HG03558 (cell line): ENCODE results near the gene UBE2L5.
"Not testable (repeated sequence)": the region's sequence is repeated elsewhere in the genome, so short reads cannot be mapped to it uniquely, and the experiment has no call there.

ENCODE experiments used
- ATAC-seq: cut with Tn5 transposase; IDR thresholded peaks from one replicate; pipeline ENCODE4 v1.9.1; 2021; ENCODE audit warnings: moderate number of reproducible peaks; ENCODE audit not compliant: unreplicated experiment; ENCODE audit errors: extremely low read depth

UBE2L5 gene

DNA sequence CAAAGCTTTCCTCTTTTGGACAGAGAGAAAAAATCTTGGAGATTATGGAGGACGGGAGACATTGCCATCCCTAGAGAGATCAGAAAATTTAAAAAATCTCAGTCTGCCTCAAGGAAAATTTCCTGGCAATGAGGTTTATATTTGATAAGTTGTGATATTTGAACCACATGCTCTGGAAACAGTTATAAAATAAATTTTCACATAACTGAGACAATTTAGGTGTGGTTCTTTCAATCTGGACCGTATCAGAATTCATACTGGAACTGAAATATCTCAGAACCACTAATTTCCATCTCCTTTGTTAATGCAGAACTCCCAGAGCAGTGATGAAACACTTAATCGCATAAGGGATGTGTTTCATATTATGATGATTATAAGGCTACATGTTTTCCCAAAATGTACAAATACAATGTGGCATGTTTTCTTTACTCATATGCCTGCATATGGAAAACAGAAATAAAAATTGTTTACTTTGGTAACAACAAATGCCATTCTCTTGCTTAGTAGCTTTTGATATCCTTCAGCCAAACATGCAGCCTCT, 13.7 kb downstream of the UBE2L5 start:
- ATAC-seq, result no peak

DNA sequence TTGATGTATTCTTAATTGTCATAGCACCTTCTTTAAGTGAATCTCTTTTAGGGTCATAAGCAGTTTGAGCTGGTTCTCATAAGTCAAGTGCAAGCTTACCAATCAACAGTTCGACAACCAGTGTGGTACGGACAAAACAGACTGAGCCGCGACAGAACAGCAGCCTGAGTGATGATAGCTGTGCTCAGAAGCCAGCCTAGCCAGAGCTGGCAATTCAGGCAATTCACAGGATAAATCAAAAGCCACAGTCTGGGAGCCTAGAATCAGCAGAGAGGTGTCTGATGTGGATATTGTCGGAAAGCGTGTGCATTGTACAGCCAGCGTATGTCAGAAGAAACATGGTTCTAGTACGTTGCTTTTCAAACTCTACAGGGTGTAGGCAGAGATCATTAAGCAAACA, 14.9 kb downstream of the UBE2L5 start:
- no peak for ATAC-seq

DNA sequence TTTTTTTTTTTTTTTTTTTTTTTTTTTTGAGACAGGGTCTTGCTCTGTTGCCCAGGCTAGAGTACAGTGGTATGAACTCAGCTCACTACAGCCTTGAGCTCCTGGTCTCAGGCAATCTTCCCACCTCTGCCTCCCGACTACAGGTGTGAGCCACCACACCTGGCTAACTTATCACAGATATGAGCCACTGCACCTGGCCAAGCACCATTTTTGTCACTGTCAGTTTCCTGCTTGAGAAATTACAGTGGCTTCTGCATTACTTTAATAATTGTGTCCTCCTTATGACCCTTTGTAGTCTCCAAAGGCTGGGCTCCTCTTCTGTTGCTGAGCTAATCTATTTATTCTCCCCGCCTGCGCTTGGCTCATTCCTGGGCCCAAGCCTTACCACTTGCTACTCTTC, 16.0 kb downstream of the UBE2L5 start:
- no peak for ATAC-seq

DNA sequence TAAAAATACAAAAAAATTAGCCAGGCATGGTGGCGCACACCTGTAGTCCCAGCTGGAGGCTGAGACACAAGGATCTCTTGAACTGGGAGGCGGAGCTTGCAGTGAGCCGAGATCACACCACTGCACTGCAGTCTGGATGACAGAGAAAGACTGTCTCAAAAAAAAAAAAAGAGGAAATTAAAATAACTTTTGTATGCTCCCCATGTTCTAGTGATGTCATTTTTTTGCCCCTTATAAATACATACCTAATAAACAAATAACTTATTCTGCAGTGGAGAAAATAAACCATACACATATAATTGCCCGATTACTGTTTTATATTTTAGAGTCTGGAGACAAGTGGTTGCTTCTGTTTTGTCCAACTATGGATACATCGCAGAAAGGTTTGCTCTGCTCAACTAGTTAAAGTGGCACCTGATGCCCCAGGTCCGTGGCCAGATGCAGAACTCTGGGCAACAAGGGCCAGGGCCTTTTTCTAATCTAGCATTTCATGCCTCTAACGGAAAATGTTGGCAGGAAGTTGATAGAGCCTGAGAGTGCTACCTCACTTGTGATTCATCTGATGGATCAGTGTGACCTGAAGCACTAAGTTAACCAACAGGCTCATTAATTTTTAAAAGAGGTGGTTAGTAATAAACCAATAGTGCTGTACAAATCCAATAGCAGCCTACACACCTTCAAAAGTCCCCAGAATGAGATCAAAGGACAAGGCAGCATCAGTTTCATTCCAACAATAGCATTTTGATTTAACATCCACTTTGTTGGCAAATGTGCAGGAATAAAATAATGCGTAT, 18.8 kb downstream of the UBE2L5 start:
- no peak for ATAC-seq

DNA sequence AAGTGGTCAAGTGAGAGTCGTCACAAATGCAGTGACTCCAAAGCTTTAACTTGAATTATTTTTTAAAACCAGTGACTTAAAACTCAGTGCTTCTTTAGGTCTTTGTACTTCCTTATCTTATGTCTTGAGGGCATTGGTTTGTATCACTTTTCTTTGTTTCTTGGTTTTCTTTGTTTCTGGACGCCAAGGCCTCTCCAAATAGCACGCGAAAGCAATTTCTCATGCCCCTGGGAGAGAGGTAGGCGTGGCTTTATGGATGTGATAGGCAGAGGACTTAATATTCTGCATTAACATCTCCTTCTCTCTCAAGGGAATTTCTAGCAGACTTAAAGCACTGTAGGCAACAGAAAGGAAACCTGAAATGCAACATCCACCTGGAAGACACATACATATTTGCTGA, 20.6 kb downstream of the UBE2L5 start:
- no peak for ATAC-seq

DNA sequence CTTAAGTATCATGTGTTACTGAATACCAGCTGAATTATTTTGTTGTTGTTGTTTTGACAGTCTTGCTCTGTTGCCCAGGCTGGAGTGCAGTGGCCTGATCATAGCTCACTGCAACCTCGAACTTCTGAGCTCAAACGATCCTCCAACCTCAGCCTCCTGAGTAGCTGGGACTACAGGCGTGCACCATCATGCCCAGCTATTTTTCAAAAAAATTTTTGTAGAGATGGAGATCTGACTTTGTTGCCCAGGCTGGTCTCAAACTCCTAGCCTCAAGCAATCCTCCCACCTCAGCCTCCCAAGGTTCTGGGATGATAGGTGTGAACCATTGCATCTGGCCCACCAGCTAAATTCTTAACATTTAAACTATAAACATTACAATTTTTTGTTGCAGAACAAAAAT, 21.2 kb downstream of the UBE2L5 start:
- not testable (repeated sequence) for ATAC-seq

DNA sequence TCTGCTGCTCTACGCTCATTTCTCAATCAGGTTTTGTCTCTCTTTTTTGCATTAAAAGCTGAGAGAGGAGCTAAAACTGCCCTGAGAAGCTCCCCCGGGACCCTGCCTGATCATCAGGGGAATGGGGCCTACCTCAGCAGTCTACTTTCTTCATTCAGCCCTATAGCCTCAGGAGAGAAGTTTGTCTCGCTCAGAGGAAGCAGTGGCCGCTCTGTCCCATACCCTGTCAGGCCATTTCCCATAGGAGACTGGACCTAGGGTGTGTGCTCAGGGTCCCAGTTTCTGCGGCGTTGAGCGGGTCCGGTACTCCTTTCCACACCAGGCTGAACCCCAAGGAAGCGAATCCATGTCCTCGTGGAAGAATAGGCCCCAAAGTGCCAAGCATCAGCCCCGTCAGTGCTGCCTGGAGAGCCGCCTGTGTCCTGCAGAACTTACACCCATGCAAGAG, 21.7 kb downstream of the UBE2L5 start:
- ATAC-seq, result no peak

DNA sequence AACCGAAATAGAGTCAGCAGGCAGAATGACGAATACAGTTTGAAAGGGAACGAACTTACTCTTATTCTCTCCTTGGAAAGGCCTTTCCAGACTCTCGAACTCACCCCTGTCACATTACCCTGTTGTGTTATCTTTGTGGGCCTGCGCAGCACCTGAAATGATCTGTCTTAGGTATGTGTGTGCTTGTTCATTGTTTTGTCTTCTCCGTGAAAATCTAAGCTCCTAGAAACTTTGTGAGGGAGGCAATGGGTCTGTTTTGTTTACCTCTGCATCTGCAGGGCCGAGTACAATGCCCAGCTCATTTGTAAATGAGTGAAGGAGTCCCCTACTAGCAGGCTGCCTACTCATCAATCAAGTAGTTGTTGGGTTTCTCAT, 23.8 kb downstream of the UBE2L5 start:
- no peak for ATAC-seq

DNA sequence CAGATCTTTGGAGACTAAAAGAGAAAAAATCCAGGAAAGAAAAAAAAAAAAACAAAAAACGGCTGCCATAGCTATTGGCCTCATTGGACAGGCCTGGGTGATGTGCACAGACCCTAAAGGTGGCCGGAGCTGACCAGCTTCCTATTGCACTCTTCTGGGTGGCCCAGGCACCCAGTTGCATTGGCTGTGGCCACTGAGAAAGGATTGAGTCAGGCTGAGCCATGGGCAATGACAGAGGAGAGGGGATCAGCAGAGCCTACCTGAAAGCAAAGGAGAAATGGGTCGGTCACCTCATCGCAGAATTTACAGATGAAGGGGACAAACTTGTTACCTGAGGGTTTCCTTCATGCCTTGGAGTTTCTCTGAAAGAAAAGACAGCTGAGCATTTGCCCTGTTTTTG, 26.1 kb downstream of the UBE2L5 start:
- no peak for ATAC-seq

DNA sequence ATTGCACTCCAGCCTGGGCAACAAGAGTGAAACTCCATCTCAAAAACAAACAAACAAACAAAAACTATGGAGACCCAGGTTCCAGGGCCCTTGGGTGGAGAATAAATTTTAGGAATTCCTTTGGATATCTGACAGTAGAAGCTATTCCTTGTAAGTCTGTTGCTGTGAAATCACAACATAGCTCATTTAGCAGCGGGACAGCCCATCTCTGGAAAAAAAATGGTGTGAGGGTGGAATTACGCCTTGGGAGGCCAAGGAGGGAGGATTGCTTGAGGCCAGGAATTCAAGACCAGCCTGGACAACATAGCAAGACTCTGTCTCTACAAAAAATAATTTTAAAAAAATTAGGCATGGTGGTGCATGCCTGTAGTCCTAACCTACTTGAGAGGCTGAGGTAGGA, 27.8 kb downstream of the UBE2L5 start:
- ATAC-seq, result no peak

DNA sequence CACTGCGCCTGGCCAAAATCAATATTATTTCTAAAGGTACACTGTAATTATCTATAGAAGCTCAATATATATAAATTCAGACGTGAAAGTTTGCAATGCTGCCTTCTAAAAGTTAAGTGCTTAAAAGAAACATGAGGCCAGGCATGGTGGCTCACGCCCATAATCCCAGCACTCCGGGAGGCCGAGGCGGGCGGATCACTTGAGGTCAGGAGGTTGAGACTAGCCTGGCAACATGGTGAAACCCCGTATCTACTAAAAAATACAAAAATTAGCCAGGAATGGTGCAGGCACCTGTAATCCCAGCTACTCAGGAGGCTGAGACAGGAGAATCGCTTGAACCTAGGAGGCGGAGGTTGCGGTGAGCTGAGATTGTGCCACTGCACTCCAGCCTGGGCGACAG, 29.2 kb downstream of the UBE2L5 start:
- not testable (repeated sequence) for ATAC-seq

DNA sequence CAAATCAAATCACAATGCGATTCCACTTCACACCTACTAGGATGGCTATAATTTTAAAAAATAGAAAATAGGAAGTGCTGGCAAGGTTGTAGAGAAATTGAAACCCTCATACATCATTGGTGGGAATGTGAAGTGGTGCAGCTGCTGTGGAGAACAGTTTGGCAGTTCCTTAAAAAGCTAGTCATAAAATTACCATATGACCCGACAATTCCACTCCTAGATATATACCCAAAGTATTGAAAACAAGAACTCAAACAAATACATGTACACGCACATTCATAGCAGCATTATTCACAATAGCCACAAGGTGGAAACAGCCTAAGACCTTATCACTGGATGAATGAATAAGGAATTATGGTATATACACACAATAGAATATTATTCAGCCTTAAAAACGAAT, 31.4 kb downstream of the UBE2L5 start:
- ATAC-seq, result no peak

DNA sequence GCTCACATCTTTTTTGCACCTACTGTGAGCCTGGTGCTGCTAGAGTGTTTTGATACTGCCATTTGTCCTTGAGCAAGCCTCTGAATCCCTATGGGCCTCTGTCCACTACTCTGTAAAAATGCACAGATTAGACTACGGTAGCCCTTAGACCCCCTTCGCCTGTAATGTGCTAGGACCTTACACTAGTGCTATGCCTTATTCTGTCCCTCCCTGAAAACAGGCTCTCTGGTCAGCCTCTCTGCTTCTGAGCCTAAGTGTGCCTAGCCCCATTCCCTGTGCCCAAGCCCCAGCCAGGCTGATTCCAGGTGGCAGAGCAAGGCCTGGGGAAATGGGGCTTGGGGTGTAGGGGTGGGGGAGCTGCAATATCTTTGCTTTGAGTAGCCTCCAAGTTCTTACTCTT, 32.7 kb downstream of the UBE2L5 start:
- ATAC-seq, result no peak

DNA sequence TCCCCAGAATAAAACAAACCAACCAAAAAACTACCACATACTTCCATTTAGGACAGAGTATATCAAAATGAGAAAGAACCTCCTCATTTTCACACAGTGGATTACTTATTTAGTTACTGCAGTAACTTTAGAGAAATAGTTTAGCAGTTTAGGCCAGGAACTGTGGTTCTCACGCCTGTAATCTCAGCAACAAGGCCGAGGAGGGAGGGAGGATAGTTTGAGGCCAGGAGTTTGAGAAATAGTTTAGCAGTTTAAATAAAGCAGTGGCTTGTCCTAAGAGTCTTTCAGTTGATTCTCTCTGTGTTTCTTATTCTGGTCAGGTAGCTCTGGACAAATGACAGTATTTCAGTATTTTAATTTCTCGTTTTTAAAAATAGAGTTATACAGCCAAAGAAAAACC, 34.0 kb downstream of the UBE2L5 start:
- ATAC-seq, result no peak

DNA sequence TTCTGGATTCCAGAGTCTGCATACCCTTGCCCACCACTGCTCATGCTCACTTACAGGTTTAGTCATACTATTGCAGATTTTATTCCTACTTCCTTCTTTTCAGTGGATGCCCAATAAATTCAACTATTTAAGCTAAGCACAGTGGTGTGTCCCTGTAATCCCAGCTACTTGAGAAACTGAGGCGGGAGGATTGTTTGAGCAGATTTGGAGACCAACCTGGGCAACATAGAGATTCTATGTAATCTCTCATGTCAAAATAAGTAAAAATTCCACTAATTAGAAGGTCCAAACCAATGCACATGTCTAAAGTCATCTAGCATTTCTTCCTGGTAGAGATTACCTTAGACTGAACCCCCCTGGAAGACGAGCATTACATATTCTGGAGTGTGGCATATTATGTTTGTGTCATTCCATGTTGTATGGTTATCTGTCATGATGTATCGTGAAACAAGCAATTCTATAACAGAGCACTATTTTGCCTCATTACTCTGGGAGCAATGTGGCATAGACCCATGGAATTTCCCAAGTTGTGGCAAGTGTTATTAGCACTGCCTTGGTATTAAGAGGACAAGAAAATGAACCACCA, 35.1 kb downstream of the UBE2L5 start:
- ATAC-seq, result no peak

DNA sequence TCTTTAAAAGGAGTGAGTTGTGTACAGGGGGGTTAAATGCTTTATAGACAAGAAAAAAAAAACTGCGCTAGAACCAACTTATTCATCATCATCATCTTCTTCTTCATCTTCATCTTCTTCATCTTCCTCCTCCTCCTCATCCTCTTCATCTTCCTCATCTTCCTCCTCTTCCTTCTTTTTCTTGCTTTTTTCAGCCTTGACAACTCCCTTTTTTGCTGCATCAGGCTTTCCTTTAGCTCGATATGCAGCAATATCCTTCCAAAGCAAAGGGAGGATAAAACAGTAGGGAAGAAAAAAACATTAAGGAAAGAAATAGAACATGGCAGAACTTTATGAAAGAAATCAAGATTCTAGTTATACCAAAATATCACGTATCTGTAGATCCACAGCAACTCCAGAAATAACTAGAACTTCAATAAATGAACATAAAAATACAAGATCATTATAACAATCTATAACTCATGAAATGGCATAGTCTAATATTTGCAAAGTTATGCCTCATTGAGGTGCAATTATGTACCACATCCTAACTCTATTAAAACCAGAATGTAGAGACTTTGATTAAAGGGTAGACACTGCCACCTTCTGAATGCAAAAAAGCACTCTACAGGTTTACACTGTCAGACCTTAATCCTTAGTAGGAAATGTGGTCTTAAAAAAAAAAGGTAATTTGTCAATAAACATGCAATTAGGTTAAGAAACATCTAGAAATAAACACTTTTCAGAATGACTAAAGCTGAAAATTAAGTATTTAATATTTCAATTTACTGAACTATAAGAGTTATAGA, 39.2 kb downstream of the UBE2L5 start:
- ATAC-seq, result not testable (repeated sequence)

DNA sequence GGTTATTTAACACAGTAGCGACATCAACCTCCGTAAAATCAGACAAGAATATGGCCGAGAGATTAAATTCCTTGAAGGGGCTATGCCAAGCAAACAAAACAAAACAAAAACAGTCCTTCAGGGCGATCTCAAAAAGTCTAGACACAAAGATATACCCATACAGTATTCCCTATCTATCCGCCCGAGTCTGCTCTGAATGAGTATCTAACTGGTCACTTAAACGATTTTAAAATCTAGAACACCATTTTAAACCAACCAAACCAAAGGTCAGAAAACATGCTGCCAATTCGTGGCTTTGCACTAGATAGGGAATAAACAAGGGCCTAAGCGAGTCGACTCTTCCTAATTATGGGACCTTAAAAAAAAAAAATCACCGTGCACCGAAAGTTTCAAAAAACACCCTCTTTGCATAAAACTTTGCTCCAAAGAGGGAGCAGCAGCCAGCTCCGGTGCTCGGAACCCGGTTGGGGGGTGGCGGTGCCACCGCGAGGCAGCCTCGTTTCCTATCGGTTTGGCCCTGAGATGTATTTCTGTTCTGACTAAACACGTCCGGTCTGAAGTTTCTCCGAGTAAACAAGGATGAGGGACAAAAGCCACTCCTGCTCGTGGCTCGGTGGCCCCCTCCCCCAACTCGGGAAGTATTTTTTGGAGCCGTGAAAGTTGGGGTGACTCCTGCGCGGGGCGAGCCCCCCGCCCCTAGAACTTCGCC, 41.6 kb downstream of the UBE2L5 start:
- no peak for ATAC-seq

DNA sequence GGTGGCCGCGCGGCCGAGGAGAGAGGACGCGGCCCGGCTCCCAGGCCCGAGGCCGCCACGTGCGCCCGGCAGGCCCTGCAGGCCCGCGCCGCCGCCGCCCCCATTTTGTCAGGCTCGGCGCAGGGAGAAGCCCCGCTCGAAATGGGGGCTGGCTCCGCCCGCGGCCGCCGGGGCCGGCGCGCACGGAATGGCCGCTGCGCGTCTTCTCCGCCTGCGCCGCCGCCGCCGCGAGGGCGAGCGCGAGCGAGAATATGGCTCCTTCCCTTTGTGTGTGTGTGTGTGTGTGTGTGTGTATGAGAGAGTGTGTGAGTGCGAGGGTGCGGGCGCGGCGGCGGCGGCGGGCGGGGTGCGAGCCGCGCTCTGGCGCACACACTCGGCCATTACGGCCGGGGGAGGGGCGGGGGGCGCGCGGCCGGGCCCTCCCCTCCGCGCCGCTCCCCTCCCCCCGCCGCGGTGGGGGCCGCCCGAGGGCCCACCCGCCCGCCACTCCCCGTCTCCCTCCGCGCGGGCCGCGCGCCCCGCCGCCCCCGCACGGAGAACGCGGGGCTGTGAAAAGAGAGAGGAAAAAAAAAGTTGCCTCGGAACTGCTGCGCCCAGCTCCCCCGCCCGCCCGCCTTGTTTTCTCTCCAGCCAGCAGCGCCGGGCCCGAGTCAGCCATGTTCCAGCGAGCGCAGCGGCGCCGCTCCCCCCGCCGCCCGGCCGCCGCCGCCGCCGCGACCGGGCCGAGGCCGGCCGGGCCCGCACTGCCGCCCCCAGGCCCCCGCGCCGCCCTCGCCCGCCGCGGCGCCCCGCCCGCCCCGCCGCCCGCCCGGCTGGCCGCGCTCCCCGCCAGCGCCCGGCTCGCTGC, 42.4 kb downstream of the UBE2L5 start:
- ATAC-seq, result no peak

DNA sequence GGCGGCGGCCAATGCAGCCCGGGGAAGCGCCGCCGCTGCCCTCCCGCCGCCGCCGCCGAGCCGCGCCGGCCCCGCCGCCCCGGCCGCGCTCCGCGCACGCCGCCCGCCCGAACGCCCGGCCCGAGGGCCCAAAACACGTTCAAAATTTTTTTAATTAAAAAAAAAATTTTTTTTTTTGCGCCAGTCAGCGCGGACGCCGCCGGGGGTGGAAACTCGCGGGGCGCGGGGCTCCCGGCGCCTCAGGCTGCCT, 43.0 kb downstream of the UBE2L5 start:
- no peak for ATAC-seq
